ENCODE measurements around the gene IL18BP.

DNA sequence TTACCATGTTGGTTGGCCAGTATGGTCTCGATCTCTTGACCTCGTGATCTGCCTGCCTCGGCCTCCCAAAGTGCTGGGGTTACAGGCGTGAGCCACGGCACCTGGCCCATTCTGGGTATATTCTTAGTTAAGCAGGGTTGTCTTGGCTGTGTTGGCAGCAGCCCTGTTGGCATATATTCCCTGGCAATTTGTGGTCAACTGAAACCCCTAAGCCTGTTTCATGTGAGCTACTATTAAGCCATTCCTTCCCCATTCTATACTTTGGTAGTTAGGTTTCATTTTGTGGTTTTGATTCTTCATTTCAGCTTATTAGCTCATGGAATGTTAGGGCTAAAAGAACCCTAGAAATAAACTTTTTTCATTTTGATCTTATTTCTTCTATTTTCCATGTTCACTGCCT, 22.2 kb upstream of the IL18BP start:
- TF ChIP-seq, protein P1, sequence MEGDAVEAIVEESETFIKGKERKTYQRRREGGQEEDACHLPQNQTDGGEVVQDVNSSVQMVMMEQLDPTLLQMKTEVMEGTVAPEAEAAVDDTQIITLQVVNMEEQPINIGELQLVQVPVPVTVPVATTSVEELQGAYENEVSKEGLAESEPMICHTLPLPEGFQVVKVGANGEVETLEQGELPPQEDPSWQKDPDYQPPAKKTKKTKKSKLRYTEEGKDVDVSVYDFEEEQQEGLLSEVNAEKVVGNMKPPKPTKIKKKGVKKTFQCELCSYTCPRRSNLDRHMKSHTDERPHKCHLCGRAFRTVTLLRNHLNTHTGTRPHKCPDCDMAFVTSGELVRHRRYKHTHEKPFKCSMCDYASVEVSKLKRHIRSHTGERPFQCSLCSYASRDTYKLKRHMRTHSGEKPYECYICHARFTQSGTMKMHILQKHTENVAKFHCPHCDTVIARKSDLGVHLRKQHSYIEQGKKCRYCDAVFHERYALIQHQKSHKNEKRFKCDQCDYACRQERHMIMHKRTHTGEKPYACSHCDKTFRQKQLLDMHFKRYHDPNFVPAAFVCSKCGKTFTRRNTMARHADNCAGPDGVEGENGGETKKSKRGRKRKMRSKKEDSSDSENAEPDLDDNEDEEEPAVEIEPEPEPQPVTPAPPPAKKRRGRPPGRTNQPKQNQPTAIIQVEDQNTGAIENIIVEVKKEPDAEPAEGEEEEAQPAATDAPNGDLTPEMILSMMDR (IDR thresholded peaks at IDR 0.05): no peak
- TF ChIP-seq POLR2A (IDR thresholded peaks at IDR 0.05): no peak
